MCF 10A (cell line): ENCODE data around the gene NEO1. TPM values are rescaled to one million over a fixed set of nuclear protein-coding genes. Genes with fewer than 3 reads are reported as not detected.

Experiments
- BruUV-seq: library from RNA; stranded (reverse); fragments of 400-500 nt; replicated peaks from 2 replicates; lab custom pipeline; 2021; lab: Mats Ljungman, UMichigan
- CTCF ChIA-PET: fragments of 300-600 bp; sonication (Branson Sonifier 250); formaldehyde crosslinking; extraction: SDS; loops from one replicate; lab custom pipeline; 2021; ENCODE audit warnings: antibody characterized with exemption, inconsistent platforms; lab: Yijun Ruan, JAX
- POLR2A ChIA-PET: fragments of 300-600, 350-650 bp; sonication (Branson Sonifier 250); formaldehyde crosslinking; extraction: SDS; loops from one replicate; lab custom pipeline; 2020; ENCODE audit warnings: antibody characterized with exemption, inconsistent platforms; lab: Yijun Ruan, JAX
- DNase-seq: peaks from one replicate; pipeline ENCODE4 v3.0.0-alpha.2; 2018; ENCODE audit not compliant: unreplicated experiment
- H3K27ac Mint-ChIP-seq: one replicate; pipeline ENCODE4 v1.8.0; 2022; ENCODE audit warnings: mild to moderate bottlenecking, low read depth, mixed read lengths; ENCODE audit not compliant: unreplicated experiment
- H3K27me3 Mint-ChIP-seq: one replicate; pipeline ENCODE4 v1.8.0; 2022; ENCODE audit warnings: mixed read lengths; ENCODE audit not compliant: insufficient read depth, unreplicated experiment
- H3K36me3 Mint-ChIP-seq: one replicate; pipeline ENCODE4 v1.8.0; 2022; ENCODE audit warnings: mild to moderate bottlenecking, moderate library complexity, mixed read lengths; ENCODE audit not compliant: insufficient read depth, unreplicated experiment
- H3K4me1 Mint-ChIP-seq: one replicate; pipeline ENCODE4 v1.8.0; 2022; ENCODE audit warnings: mixed read lengths; ENCODE audit not compliant: insufficient read depth, unreplicated experiment
- H3K4me3 Mint-ChIP-seq: one replicate; pipeline ENCODE4 v1.8.0; 2022; ENCODE audit warnings: mild to moderate bottlenecking, moderate library complexity, mixed read lengths; ENCODE audit not compliant: unreplicated experiment
- H3K9me3 Mint-ChIP-seq: one replicate; pipeline ENCODE4 v1.8.0; 2022; ENCODE audit warnings: mixed read lengths; ENCODE audit not compliant: unreplicated experiment
- intact Hi-C: fragments of 100-400 bp; cut with micrococcal nuclease; formaldehyde crosslinking; loops from 2 replicates; pipeline ENCODE4 v1.14.1; 2022
- total RNA-seq: library from RNA; stranded (reverse); gene quantifications from 2 replicates; pipeline ENCODE4 v1.2.3, GENCODE V29; 2022
- TF ChIP-seq, protein P1 (sequence below): fragments of 200-600 bp; IDR thresholded peaks from one replicate; pipeline ENCODE4 v1.8.0; 2022; ENCODE audit warnings: antibody characterized with exemption, mild to moderate bottlenecking; ENCODE audit not compliant: unreplicated experiment

Gene NEO1
- total RNA-seq, 1 experiment from 2014 or later = 13.2 TPM

DNA sequence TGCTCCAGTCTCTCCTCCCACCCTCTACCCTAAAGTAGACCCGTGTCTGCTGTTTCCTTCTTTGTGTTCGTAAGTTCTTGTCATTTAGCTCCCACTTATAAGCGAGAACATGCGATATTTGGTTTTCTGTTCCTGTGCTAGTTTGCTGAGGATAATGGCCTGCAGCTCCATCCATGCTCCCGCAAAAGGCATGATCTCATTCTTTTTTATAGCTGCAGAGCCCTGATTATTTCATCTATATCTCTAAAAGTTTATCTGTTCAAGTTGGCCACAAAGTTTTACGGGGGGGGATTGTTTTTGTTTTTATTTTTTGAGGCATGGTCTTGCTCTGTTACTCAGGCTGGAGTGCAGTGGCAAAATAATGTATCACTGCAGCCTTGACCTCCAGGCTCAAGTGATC, 4.4 kb upstream of the NEO1 start:
- H3K4me3 Mint-ChIP-seq = no peak overlapping the region
- TF ChIP-seq, protein P1, sequence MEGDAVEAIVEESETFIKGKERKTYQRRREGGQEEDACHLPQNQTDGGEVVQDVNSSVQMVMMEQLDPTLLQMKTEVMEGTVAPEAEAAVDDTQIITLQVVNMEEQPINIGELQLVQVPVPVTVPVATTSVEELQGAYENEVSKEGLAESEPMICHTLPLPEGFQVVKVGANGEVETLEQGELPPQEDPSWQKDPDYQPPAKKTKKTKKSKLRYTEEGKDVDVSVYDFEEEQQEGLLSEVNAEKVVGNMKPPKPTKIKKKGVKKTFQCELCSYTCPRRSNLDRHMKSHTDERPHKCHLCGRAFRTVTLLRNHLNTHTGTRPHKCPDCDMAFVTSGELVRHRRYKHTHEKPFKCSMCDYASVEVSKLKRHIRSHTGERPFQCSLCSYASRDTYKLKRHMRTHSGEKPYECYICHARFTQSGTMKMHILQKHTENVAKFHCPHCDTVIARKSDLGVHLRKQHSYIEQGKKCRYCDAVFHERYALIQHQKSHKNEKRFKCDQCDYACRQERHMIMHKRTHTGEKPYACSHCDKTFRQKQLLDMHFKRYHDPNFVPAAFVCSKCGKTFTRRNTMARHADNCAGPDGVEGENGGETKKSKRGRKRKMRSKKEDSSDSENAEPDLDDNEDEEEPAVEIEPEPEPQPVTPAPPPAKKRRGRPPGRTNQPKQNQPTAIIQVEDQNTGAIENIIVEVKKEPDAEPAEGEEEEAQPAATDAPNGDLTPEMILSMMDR = no peak
- no TSS peak for BruUV-seq
- peaks cover under 1% of the 10 kb centered on the region for H3K4me1 Mint-ChIP-seq
- ChIA-PET CTCF (no interaction called here), POLR2A (no interaction called here)
- intact Hi-C loops = no loop called here
- H3K27ac Mint-ChIP-seq = no peak overlapping the region
- DNase-seq = no peak
- no peaks in the 10 kb centered on the region for H3K36me3 Mint-ChIP-seq
- no peaks in the 10 kb centered on the region for H3K9me3 Mint-ChIP-seq
- H3K27me3 Mint-ChIP-seq = peaks cover 23% of the 10 kb centered on the region

DNA sequence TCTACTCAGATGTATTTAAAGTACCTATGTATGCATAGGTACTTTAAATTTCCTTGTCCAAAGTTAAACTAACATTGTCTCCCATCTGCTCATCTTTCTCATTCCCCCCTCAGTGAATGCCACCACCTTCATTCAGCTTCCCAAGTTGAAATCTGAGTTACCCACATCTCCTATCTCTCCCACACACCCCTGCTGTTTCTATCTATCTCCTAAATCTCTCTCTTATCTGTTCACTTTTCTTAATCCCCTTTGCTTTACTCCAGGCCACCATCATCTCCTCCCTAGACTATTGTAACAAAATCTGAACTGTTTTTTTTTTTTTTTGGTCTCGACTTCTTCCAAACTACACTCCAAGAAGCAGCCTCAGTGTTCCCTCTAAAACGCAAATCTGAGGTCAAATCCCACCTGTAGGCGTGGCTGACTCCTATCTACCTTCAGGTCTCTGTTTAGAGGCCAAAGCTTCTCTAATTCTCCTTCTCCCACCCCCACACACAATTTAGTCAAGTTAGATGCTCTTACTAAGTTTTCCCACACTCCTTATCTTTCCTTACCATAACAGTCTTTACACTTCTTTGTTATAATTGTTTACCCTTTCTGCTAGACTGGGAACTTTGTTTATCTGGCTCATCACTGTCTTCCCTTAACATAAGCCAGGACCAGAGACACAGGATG, 3.5 kb upstream of the NEO1 start:
- TF ChIP-seq, protein P1 = no peak
- H3K36me3 Mint-ChIP-seq = no peaks in the 10 kb centered on the region
- CTCF ChIA-PET = interaction anchor here (1.3 kb wide), 1 partner anchor 34 kb away, joined by 3 read pairs; no protein-coding TSS in a partner anchor
- H3K27me3 Mint-ChIP-seq = peaks cover 23% of the 10 kb centered on the region
- H3K4me1 Mint-ChIP-seq = peaks cover 7% of the 10 kb centered on the region
- no TSS peak for BruUV-seq
- H3K4me3 Mint-ChIP-seq = no peak overlapping the region
- no peak for DNase-seq
- no peaks in the 10 kb centered on the region for H3K9me3 Mint-ChIP-seq
- POLR2A ChIA-PET = interaction anchor here (0.6 kb wide), 2 partner anchors 179 to 344 kb away, joined by 3 read pairs; no protein-coding TSS in a partner anchor
- intact Hi-C loops = no loop called here
- no peak overlapping the region for H3K27ac Mint-ChIP-seq

DNA sequence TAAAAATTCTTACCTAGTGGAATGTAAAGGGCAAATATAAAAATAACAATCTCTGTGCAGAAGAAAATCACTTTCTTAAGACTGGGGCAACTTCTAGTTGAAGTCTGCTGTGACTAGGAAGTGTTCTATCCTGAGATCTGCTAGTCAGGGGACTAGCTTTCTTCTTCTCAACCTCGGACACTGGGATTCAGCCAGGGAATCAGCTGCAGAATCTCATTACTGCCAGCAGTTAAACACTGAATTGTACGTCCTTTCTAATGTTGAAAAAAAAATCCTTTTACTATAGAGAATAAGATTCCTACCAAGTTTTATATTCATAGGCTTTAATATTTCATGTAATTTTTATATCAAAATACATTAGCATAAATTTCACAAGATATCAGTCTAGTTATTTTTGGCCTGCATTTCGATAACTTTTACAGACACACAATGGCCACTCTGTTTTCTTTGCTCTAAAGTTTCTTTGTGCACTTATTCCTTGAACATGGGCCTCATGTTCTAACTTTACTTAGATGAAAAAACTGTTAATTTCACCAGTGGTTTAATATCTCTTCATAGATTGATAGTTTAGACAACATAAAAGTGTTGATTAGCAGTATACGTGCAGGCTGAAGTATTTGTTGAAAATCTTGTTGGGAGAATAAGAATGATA, 2.6 kb upstream of the NEO1 start:
- ChIA-PET POLR2A (interaction anchor here (0.9 kb wide), 2 partner anchors 40 to 70 kb away, joined by 3 to 4 read pairs; no protein-coding TSS in a partner anchor), CTCF (interaction anchor here (1.3 kb wide), 1 partner anchor 33 kb away, joined by 3 read pairs; no protein-coding TSS in a partner anchor)
- DNase-seq = no peak
- no TSS peak for BruUV-seq
- H3K27me3 Mint-ChIP-seq = peaks cover 23% of the 10 kb centered on the region
- H3K9me3 Mint-ChIP-seq = no peaks in the 10 kb centered on the region
- H3K27ac Mint-ChIP-seq = no peak overlapping the region
- no peaks in the 10 kb centered on the region for H3K36me3 Mint-ChIP-seq
- intact Hi-C loops = loop anchor here (5.0 kb wide), 1 partner anchor 212 kb away; no protein-coding TSS in a partner anchor
- H3K4me1 Mint-ChIP-seq = peaks cover 7% of the 10 kb centered on the region
- TF ChIP-seq, protein P1 = no peak
- H3K4me3 Mint-ChIP-seq = no peak overlapping the region

DNA sequence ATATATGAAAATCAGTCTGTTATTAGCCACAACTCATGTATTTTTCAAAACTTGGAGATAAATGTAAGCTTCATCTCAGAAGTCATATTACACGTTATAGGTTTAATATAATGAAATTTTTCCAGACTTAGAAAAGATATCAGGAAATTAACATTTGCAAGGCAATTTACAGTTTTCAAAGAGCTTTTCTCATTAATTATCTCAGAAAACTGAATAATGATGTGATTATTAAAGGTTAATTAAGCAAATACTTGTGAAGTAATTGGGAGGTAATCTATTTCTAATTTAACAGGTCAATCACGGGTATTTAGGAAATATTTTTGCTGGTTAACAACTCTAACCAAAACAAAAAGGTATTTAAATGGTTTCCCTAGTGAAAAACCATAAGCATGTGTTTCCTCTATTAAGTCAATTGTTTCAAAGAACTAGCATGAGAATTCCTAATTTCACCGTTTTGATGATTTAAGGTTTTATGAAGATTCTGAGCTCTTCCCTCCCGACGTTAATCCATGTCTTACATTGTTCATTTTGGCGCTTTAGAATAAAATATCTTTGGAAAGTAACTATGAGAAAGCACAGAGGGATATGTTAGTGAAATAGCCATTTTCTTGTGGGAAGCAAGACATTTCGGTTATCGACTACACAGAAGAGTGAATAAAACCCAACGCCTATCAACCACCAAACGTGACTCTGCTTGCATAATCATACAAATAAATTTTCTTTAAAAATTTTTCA, 1.5 kb upstream of the NEO1 start:
- TF ChIP-seq, protein P1 = no peak
- peaks cover 7% of the 10 kb centered on the region for H3K4me1 Mint-ChIP-seq
- intact Hi-C loops = loop anchor here (5.0 kb wide), 1 partner anchor 213 kb away; no protein-coding TSS in a partner anchor
- peaks cover 23% of the 10 kb centered on the region for H3K27me3 Mint-ChIP-seq
- no TSS peak for BruUV-seq
- CTCF ChIA-PET = interaction anchor here (0.7 kb wide), 1 partner anchor 14 kb away, joined by 4 read pairs; no protein-coding TSS in a partner anchor
- POLR2A ChIA-PET = interaction anchor here (0.9 to 2.4 kb wide), 9 partner anchors 9 to 268 kb away, joined by 3 to 13 read pairs (median 4); no protein-coding TSS in a partner anchor
- H3K4me3 Mint-ChIP-seq = peak overlapping the region; percentile 85
- no peak for DNase-seq
- H3K27ac Mint-ChIP-seq = no peak overlapping the region
- no peaks in the 10 kb centered on the region for H3K36me3 Mint-ChIP-seq
- H3K9me3 Mint-ChIP-seq = no peaks in the 10 kb centered on the region
